Urinary bladder (tissue), 4 donors: Measurements from ENCODE around the gene B3GNT5. TPM values are rescaled to one million over a fixed set of nuclear protein-coding genes. Genes with fewer than 3 reads are reported as not detected.

Source experiments
- DNase-seq: peaks from one replicate; pipeline ENCODE4 v3.0.0-alpha.2; 2015; ENCODE audit errors: extremely low spot score
- H3K27ac ChIP-seq: one replicate; pipeline ENCODE4 v1.5.1; 2013; ENCODE audit warnings: low read depth, mild to moderate bottlenecking, moderate library complexity
- H3K36me3 ChIP-seq: one replicate; pipeline ENCODE4 v1.6.1; 2013; ENCODE audit warnings: mild to moderate bottlenecking, moderate library complexity; ENCODE audit not compliant: insufficient read depth
- H3K4me1 ChIP-seq: one replicate; pipeline ENCODE4 v1.6.1; 2013; ENCODE audit warnings: mild to moderate bottlenecking, moderate library complexity; ENCODE audit not compliant: insufficient read depth
- H3K4me3 ChIP-seq: one replicate; pipeline ENCODE4 v1.5.1; 2013; ENCODE audit warnings: low read depth, low read length
- WGBS: extraction: QIAGEN DNeasy Blood & Tissue Kit; methylation state at CpG from one replicate; pipeline ENCODE4 v1.1.7; 2013; 5-methylcytosine and 5-hydroxymethylcytosine counted together
- polyA plus RNA-seq: library from polyadenylated mRNA; stranded (reverse); fragments of 200-250 nt; gene quantifications from one replicate; pipeline ENCODE4 v1.2.3, GENCODE V29; 2013
- total RNA-seq: library from RNA; depleted of rRNA; stranded (reverse); fragments of >200 nt; gene quantifications from one replicate; pipeline ENCODE4 v1.2.3, GENCODE V29; 2014
- donor health status: healthy with polysubstance abuse.
- donor health status: healthy.

Gene B3GNT5
- total and polyA plus RNA-seq, 2 donors = 4.3 to 18.3 TPM

GRCh38 chr3:183299976-183300375 is 46.9 kb downstream of the B3GNT5 start:
- no peaks in the 10 kb centered on the region for H3K4me1 ChIP-seq
- peaks cover 2% of the 10 kb centered on the region for H3K36me3 ChIP-seq
- no peak overlapping the region for H3K27ac ChIP-seq
- H3K4me3 ChIP-seq = no peak overlapping the region
- 97% methylated on average over 4 of the region's 4 CpGs for whole genome bisulfite sequencing
- DNase-seq = no peak

DNA sequence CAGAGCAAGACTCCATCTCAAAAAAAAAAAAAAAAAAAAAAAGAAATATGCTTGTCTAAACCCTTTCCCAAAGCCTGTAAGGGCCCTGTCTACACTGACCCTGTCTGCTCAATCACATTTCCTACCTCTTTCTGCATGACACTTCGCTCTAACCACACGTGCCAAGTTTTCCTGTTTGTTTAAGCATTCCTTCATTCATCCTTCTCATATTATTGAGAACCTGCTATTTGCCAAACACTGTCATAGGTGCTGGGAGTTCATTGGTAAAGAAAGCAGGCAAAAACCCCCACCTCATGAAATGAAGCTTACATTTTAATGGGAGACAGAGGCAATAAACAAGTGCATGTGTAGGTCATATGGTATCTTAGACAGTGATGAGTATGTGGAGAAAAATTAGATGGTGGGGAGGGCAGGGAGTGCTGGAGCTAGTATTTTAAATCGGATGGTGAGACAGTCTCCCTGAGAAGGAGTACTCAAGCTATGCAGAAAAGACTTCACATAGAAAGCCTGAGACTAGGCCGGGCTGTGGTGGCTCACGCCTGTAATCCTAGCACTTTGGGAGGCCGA is 48.0 kb downstream of the B3GNT5 start:
- WGBS = 86% methylated on average over 6 of the region's 6 CpGs
- no peaks in the 10 kb centered on the region for H3K4me1 ChIP-seq
- H3K36me3 ChIP-seq = peaks cover 2% of the 10 kb centered on the region
- no peak for DNase-seq
- no peak overlapping the region for H3K4me3 ChIP-seq
- no peak overlapping the region for H3K27ac ChIP-seq

GRCh38 chr3:183301937-183302580 is 49.0 kb downstream of the B3GNT5 start:
- WGBS = 61% methylated on average over 8 of the region's 8 CpGs
- H3K4me3 ChIP-seq = no peak overlapping the region
- no peaks in the 10 kb centered on the region for H3K4me1 ChIP-seq
- H3K36me3 ChIP-seq = peaks cover 2% of the 10 kb centered on the region
- no peak for DNase-seq
- no peak overlapping the region for H3K27ac ChIP-seq

- Histone ChIP-seq H3K27ac (no peak overlapping the region), H3K4me1 (no peaks in the 10 kb centered on the region), H3K4me3 (no peak overlapping the region), H3K36me3 (peaks cover 2% of the 10 kb centered on the region)
- no peak for DNase-seq
- 80% methylated on average over 2 of the region's 2 CpGs for WGBS
Observed at GRCh38 chr3:183303690-183304089, 50.6 kb downstream of the B3GNT5 start.

GRCh38 chr3:183306798-183307671 is 54.0 kb downstream of the B3GNT5 start:
- Histone ChIP-seq H3K27ac (peak overlapping the region; percentile 32), H3K4me3 (no peak overlapping the region)

GRCh38 chr3:183307749-183308148 is 54.7 kb downstream of the B3GNT5 start:
- Histone ChIP-seq H3K4me3 (no peak overlapping the region), H3K4me1 (no peaks in the 10 kb centered on the region), H3K27ac (no peak overlapping the region), H3K36me3 (no peaks in the 10 kb centered on the region)
- WGBS = 95% methylated on average over 2 of the region's 2 CpGs
- no peak for DNase-seq

More at GRCh38 chr3:183306798-183307671, 54.0 kb downstream of the B3GNT5 start:
- no peaks in the 10 kb centered on the region for H3K36me3 ChIP-seq
- no peaks in the 10 kb centered on the region for H3K4me1 ChIP-seq
- peak; percentile 65 for DNase-seq
- WGBS = 41% methylated on average over 9 of the region's 9 CpGs

- 85% methylated on average over 5 of the region's 5 CpGs for WGBS
- Histone ChIP-seq H3K36me3 (no peaks in the 10 kb centered on the region), H3K4me1 (no peaks in the 10 kb centered on the region), H3K4me3 (no peak overlapping the region), H3K27ac (no peak overlapping the region)
- DNase-seq = no peak
Observed at GRCh38 chr3:183308751-183309150, 55.7 kb downstream of the B3GNT5 start.

DNA sequence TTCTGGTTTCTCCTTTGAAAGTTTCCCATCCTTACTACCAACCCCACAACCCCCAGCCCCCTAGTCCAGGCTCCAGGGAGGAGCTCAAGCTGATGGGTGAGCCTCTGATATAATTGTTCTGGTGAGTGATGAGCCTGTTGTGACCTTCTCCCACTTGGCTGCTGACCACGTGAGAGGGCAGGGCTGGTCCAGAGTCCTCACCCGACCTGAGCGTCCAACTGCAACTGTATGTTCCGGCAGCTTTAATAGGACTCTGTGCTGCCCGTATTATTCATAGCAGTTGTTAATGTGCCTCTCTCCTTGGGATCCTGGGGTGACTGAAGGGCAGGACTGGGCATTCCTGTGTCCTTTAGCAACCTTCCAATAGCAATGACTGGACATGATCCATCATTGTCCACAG is 56.2 kb downstream of the B3GNT5 start:
- Histone ChIP-seq H3K4me3 (no peak overlapping the region), H3K27ac (no peak overlapping the region), H3K4me1 (no peaks in the 10 kb centered on the region), H3K36me3 (no peaks in the 10 kb centered on the region)
- 81% methylated on average over 5 of the region's 5 CpGs for WGBS
- DNase-seq = no peak

GRCh38 chr3:183310936-183311335 is 57.9 kb downstream of the B3GNT5 start:
- Histone ChIP-seq H3K4me1 (no peaks in the 10 kb centered on the region), H3K36me3 (no peaks in the 10 kb centered on the region), H3K4me3 (no peak overlapping the region), H3K27ac (no peak overlapping the region)
- no peak for DNase-seq
- 96% methylated on average over 3 of the region's 3 CpGs for WGBS

DNA sequence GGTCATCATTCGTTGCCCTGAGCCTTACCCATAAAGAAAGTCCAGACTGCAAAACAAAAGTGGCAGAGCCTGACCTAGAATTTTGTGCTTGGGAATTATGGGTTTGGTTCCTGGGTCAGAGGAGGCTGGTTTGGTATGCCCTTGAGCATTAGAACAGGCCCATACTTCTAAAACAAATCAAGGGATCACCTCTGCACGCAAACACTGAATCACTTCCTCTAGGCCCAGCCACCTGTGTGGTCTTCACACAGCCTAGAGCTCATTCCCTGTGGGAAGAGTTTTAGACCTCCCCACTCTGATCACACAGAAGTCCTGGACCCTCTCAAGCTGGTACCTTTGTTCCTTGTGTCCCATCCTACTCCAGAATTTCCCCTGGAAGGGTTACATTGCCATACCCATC is 59.4 kb downstream of the B3GNT5 start:
- Histone ChIP-seq H3K4me1 (no peaks in the 10 kb centered on the region), H3K36me3 (no peaks in the 10 kb centered on the region), H3K4me3 (no peak overlapping the region), H3K27ac (no peak overlapping the region)
- WGBS = 75% methylated on average over 2 of the region's 2 CpGs
- no peak for DNase-seq

GRCh38 chr3:183313351-183313750 is 60.3 kb downstream of the B3GNT5 start:
- DNase-seq = no peak
- Histone ChIP-seq H3K27ac (no peak overlapping the region), H3K36me3 (no peaks in the 10 kb centered on the region), H3K4me1 (no peaks in the 10 kb centered on the region), H3K4me3 (no peak overlapping the region)
- 79% methylated on average over 4 of the region's 4 CpGs for WGBS

DNA sequence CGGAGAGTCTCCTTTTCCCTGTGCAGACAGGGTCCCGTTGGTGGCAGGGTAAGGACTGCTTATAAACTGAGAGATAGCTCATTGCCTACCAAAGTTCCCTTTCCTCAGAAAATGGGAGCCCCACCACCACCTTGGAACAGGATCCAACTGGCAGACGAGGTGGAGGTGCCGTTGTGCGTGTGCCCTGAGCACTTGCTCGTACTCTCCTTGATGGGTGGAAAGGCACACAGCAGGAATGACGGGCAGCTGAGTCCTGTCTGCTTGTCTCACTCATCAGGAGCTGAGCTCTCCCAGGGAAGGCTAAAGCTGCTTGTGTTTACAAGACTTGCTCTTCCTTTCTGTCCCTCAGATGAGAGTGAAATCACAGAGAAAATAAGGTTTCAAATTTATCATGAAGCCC is 60.7 kb downstream of the B3GNT5 start:
- WGBS = 55% methylated on average over 7 of the region's 7 CpGs
- Histone ChIP-seq H3K27ac (no peak overlapping the region), H3K4me3 (no peak overlapping the region), H3K4me1 (no peaks in the 10 kb centered on the region), H3K36me3 (no peaks in the 10 kb centered on the region)
- DNase-seq = no peak

DNA sequence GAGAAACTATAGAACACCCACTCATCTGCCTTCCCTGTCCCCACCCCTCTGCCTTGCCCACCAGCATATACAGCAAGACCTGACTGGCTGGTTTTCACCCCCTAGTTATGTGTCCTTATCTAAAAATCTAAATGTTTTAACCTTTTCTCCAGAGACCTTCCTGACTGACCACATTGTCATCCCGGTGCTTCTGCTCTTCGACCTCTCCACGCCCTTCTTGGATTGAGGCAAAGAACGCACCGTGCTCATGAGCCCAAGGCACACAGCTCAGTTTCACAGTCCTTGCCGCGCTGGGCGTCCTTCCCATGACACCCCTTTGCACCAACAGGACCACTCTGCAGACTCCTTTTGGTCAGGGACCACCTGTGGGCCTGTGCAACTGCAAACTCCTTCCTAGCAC is 62.7 kb downstream of the B3GNT5 start:
- no peaks in the 10 kb centered on the region for H3K4me1 ChIP-seq
- WGBS = 89% methylated on average over 8 of the region's 8 CpGs
- no peak overlapping the region for H3K27ac ChIP-seq
- H3K4me3 ChIP-seq = no peak overlapping the region
- no peak for DNase-seq
- no peaks in the 10 kb centered on the region for H3K36me3 ChIP-seq

GRCh38 chr3:183317271-183317670 is 64.2 kb downstream of the B3GNT5 start:
- WGBS = 82% methylated on average over 8 of the region's 8 CpGs
- no peak overlapping the region for H3K4me3 ChIP-seq
- no peaks in the 10 kb centered on the region for H3K4me1 ChIP-seq
- DNase-seq = no peak
- no peak overlapping the region for H3K27ac ChIP-seq
- H3K36me3 ChIP-seq = no peaks in the 10 kb centered on the region
